ENCODE data around the gene SMTNL2. TPM values are rescaled to one million over a fixed set of nuclear protein-coding genes. Genes with fewer than 3 reads are reported as not detected.
A peak's percentile ranks its signal among the peaks of the same experiment; 100 is the strongest.

Gene SMTNL2
- total RNA-seq, 1 donor from 2014 or later: 33.4 TPM

- Histone ChIP-seq H3K4me3 (no peak within 1 kb of the TSS), H3K36me3 (no peaks in the 10 kb centered on the region), H3K9me3 (replicated peaks) (no peaks in the 10 kb centered on the region), H3K27me3 (ENCODE audit: low read depth) (no peaks in the 10 kb centered on the region), H3K4me1 (peaks cover 32% of the 10 kb centered on the region), H3K27ac (replicated peaks) (no peak within 1 kb of the TSS)
- intact Hi-C loops (cut with micrococcal nuclease): no loop called here
- TF ChIP-seq, protein P1, sequence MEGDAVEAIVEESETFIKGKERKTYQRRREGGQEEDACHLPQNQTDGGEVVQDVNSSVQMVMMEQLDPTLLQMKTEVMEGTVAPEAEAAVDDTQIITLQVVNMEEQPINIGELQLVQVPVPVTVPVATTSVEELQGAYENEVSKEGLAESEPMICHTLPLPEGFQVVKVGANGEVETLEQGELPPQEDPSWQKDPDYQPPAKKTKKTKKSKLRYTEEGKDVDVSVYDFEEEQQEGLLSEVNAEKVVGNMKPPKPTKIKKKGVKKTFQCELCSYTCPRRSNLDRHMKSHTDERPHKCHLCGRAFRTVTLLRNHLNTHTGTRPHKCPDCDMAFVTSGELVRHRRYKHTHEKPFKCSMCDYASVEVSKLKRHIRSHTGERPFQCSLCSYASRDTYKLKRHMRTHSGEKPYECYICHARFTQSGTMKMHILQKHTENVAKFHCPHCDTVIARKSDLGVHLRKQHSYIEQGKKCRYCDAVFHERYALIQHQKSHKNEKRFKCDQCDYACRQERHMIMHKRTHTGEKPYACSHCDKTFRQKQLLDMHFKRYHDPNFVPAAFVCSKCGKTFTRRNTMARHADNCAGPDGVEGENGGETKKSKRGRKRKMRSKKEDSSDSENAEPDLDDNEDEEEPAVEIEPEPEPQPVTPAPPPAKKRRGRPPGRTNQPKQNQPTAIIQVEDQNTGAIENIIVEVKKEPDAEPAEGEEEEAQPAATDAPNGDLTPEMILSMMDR (IDR thresholded peaks at IDR 0.05; ENCODE audit: borderline replicate concordance): no peak
- DNase-seq: no peak
Observed at GRCh38 chr17:4560421-4560820, 23.9 kb upstream of the SMTNL2 start, which contains the start of gene GGT6. TSS of gene GGT6 (minus strand) at chr17:4560577. CDS start at chr17:4560521, 56 bp downstream.

DNA sequence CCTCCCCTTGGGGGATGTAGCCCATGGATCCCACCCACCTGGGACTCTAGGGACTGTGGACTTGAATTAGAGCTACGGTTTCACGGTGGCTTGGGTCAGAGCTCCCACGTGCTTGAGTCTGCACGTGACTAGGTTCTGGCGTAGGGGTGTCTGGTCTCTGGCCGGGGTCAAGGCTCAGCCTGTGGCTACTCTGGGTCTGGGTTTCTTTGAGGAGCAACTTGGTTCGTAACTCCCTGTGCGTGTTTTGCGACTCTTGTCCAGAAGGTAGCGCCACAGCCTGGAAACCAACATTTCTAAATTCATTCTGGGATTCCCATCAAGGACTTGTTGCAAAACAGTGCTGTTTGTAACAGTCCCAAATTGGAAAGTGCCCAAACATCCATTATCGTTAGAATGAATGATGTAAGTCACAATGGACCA is 23.5 kb upstream of the SMTNL2 start:
- H3K27ac ChIP-seq (replicated peaks): no peak overlapping the region
- TF ChIP-seq, protein P1 (IDR thresholded peaks at IDR 0.05; ENCODE audit: borderline replicate concordance): no peak
- peaks cover 32% of the 10 kb centered on the region for H3K4me1 ChIP-seq
- no peak for DNase-seq
- no peaks in the 10 kb centered on the region for H3K27me3 ChIP-seq (ENCODE audit: low read depth)
- intact Hi-C loops (cut with micrococcal nuclease): no loop called here
- no peaks in the 10 kb centered on the region for H3K9me3 ChIP-seq (replicated peaks)
- no peak overlapping the region for H3K4me3 ChIP-seq
- no peaks in the 10 kb centered on the region for H3K36me3 ChIP-seq

DNA sequence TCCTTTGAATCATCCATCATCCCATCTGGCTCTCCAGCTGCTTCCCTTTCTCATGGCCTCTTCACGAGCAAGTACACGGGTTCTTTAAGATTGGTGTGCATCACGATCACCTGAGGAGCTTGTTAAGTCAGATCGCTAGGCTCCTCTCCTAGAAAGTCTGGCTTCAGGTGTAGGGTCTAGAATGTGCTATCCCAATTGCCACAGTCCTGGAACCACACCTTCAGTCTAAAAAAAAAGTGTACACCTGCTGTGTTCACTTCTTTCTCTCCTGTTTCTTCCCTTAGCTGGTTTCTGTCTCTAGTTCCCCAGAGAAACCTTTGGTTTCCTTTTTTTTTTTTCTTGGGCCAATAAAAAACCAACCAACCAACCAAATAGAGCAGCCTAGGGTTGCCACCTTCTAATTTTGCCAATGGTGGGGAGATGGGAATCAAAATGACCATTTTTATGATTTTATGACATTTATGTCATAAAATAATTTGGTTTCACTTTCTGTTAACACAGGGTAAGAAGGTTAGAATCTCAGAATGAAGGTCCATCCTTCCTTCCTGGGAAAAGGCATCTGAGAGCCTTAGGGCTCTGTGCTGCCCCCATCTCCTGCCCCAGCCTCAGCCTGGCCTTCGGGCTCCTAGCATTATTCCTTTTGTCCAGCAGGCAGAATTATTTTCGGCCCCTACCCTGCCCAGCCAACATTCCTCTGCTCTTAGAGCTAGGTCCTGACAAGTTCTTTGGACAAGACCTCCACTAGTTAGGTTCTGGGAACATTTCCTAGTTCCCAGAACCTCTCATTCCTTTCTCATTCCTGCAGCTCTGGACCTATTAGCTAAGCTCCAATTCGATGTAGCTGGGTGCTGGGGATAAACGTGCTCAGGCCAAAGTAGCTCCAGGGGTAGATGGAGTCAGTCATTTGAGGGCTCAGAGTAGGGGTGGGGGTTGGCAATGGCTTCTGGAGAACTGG is 22.0 kb upstream of the SMTNL2 start:
- no peak overlapping the region for H3K27ac ChIP-seq (replicated peaks)
- no peak for DNase-seq
- intact Hi-C loops (cut with micrococcal nuclease): no loop called here

GRCh38 chr17:4565209-4566141 is 18.9 kb upstream of the SMTNL2 start:
- TF ChIP-seq, protein P1 (IDR thresholded peaks at IDR 0.05; ENCODE audit: borderline replicate concordance): peak; percentile 86
- Histone ChIP-seq H3K4me3 (no peak overlapping the region), H3K36me3 (no peaks in the 10 kb centered on the region), H3K27me3 (ENCODE audit: low read depth) (no peaks in the 10 kb centered on the region), H3K4me1 (peaks cover 25% of the 10 kb centered on the region), H3K9me3 (replicated peaks) (no peaks in the 10 kb centered on the region), H3K27ac (replicated peaks) (peak overlapping the region; percentile 43)
- intact Hi-C loops (cut with micrococcal nuclease): loop anchor here (5.0 kb wide), 1 partner anchor 62 kb away; no protein-coding TSS in a partner anchor
- DNase-seq: peak; percentile 51

More for the DNA sequence above, 22.0 kb upstream of the SMTNL2 start:
- Histone ChIP-seq H3K4me3 (no peak overlapping the region), H3K9me3 (replicated peaks) (no peaks in the 10 kb centered on the region), H3K36me3 (no peaks in the 10 kb centered on the region), H3K27me3 (ENCODE audit: low read depth) (no peaks in the 10 kb centered on the region), H3K4me1 (peaks cover 27% of the 10 kb centered on the region)
- TF ChIP-seq, protein P1 (IDR thresholded peaks at IDR 0.05; ENCODE audit: borderline replicate concordance): no peak

DNA sequence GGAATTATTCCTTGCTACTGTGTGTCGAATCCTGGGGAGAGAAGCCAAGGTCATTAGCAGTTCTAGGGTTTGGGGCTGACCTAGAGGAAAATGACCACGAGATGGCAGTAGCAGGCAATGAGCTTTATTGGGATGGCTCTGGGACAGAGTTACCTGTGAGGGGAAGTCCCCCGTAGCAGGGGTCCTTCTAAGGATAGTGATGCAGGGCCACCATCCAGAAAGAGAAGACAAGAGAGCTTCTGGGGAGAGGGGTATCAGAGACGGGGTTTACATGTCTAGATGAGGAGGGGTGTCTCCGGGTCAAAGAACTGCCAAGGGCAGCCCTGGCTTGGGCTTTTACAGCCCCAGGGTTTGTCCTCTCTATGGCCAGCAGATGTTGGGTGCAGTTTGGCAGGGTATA is 17.5 kb upstream of the SMTNL2 start:
- peaks cover 6% of the 10 kb centered on the region for H3K27me3 ChIP-seq (ENCODE audit: low read depth)
- H3K4me1 ChIP-seq: peaks cover 21% of the 10 kb centered on the region
- H3K36me3 ChIP-seq: no peaks in the 10 kb centered on the region
- H3K4me3 ChIP-seq: no peak overlapping the region
- DNase-seq: no peak
- H3K27ac ChIP-seq (replicated peaks): peak overlapping the region; percentile 24
- no peaks in the 10 kb centered on the region for H3K9me3 ChIP-seq (replicated peaks)
- TF ChIP-seq, protein P1 (IDR thresholded peaks at IDR 0.05; ENCODE audit: borderline replicate concordance): peak; percentile 85
- intact Hi-C loops (cut with micrococcal nuclease): loop anchor here (5.0 kb wide), 1 partner anchor 61 kb away; no protein-coding TSS in a partner anchor
